ENCODE data around the gene CTNND1.
"Not testable (repeated sequence)": the region's sequence is repeated elsewhere in the genome, so short reads cannot be mapped to it uniquely, and the experiment has no call there.

The CTNND1 gene

GRCh38 chr11:57761301-57762234 is at the start of gene CTNND1:
TSS of gene CTNND1 (plus strand) at chr11:57761802. CDS start at chr11:57791479, 29,677 bp downstream.
- peak; percentile 69 for DNase-seq

GRCh38 chr11:57712256-57713150 is 49.1 kb upstream of the CTNND1 start, which contains the start of gene TMX2:
TSS of gene TMX2 (plus strand) at chr11:57712593. CDS start at chr11:57712619, 26 bp downstream.
- DNase-seq: peak; percentile 99

GRCh38 chr11:57713835-57714234 is 47.8 kb upstream of the CTNND1 start:
- no peak for DNase-seq

GRCh38 chr11:57716726-57717125 is 44.9 kb upstream of the CTNND1 start:
- DNase-seq: not testable (repeated sequence)

- no peak for DNase-seq
Observed at GRCh38 chr11:57727185-57727584, 34.4 kb upstream of the CTNND1 start.

GRCh38 chr11:57728829-57729228 is 32.8 kb upstream of the CTNND1 start:
- DNase-seq: no peak

- DNase-seq: no peak
Observed at GRCh38 chr11:57729479-57729878, 32.1 kb upstream of the CTNND1 start.

GRCh38 chr11:57732661-57733060 is 28.9 kb upstream of the CTNND1 start:
- DNase-seq: no peak

- DNase-seq: no peak
Observed at GRCh38 chr11:57735619-57736298, 25.8 kb upstream of the CTNND1 start.

- DNase-seq: peak; percentile 92
Observed at GRCh38 chr11:57741132-57742086, 20.2 kb upstream of the CTNND1 start, which contains the start of gene SELENOH. TSS of gene SELENOH (plus strand) at chr11:57741491. CDS start at chr11:57741596, 105 bp downstream.

GRCh38 chr11:57742087-57742452 is 19.5 kb upstream of the CTNND1 start:
- DNase-seq: no peak

GRCh38 chr11:57744357-57744756 is 17.2 kb upstream of the CTNND1 start:
- no peak for DNase-seq

GRCh38 chr11:57745206-57745605 is 16.4 kb upstream of the CTNND1 start:
- DNase-seq: no peak

GRCh38 chr11:57746920-57747319 is 14.7 kb upstream of the CTNND1 start:
- no peak for DNase-seq

- no peak for DNase-seq
Observed at GRCh38 chr11:57751176-57751575, 10.4 kb upstream of the CTNND1 start.

- DNase-seq: no peak
Observed at GRCh38 chr11:57751676-57752253, 9.8 kb upstream of the CTNND1 start, which contains the start of gene BTBD18. TSS of gene BTBD18 (minus strand) at chr11:57751819. CDS start at chr11:57751188, 631 bp downstream.

- DNase-seq: no peak
Observed at GRCh38 chr11:57752954-57753353, 8.6 kb upstream of the CTNND1 start.

- DNase-seq: no peak
Observed at GRCh38 chr11:57758174-57758573, 3.4 kb upstream of the CTNND1 start.

- no peak for DNase-seq
Observed at GRCh38 chr11:57762235-57762861, 746 bp downstream of the CTNND1 start.

- no peak for DNase-seq
Observed at GRCh38 chr11:57763568-57763967, 2.0 kb downstream of the CTNND1 start.

GRCh38 chr11:57764021-57764420 is 2.4 kb downstream of the CTNND1 start:
- DNase-seq: no peak
